Measurements from ENCODE around the gene ARHGAP33.

DNA sequence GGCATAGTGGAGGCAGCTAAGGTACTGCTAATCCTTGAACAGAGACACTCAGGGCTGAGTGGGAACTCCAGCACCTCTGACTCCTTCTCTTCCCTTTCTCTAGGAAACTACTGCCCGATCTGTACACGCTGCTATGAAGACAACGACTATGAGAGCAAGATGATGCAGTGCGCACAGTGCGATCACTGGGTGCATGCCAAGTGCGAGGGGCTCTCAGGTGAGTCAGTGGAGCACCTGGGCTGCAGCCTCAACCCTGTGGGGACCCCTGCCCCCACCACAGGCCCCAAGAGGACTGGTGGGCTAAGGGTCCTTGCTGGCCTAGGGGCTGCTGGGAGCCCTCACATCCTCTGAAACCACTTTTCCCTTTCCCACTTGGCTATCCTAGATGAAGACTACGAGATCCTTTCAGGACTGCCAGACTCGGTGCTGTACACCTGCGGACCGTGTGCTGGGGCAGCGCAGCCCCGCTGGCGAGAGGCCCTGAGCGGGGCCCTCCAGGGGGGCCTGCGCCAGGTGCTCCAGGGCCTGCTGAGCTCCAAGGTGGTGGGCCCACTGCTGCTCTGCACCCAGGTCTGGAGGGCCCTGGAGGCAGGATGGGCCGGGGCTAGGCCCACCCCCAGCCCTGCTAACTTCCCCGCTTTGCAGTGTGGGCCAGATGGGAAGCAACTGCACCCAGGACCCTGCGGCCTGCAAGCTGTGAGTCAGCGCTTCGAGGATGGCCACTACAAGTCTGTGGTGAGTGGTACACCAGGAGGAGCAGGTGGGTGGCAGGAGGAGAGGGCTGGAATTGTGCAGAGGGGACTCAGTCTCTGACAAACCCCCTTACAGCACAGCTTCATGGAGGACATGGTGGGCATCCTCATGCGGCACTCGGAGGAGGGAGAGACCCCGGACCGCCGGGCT, 48.1 kb upstream of the ARHGAP33 start:
- TF ChIP-seq CTCF (IDR thresholded peaks at IDR 0.05 in 8 of 11, conservative IDR thresholded peaks at IDR 0.05 in 3 of 11) (no peak), POLR2A (IDR thresholded peaks at IDR 0.05) (no peak)
